Cardiac muscle cell (in vitro differentiated cells and primary cell): ENCODE measurements around the gene FOSL2. TPM values are rescaled to one million over a fixed set of nuclear protein-coding genes. Genes with fewer than 3 reads are reported as not detected.

Experiments
- DNase-seq, 2 donors: peaks; one replicate each; pipeline versions ENCODE4 v3.0.0 to v3.0.0-alpha.2; 2010 to 2017; ENCODE audit warnings: low read depth in 1 of 2, low spot score in 1 of 2
- H3K27ac ChIP-seq: fragments of 200-600 bp; sonication (generic); 2 replicates; pipeline ENCODE4 v1.5.1; 2016
- H3K27me3 ChIP-seq: fragments of 200-600 bp; sonication (generic); 2 replicates; pipeline ENCODE4 v1.6.0; 2016; ENCODE audit warnings: control low read depth
- H3K36me3 ChIP-seq: fragments of 200-600 bp; sonication (generic); 2 replicates; pipeline ENCODE4 v1.5.1; 2016; ENCODE audit warnings: control low read depth
- H3K4me1 ChIP-seq: fragments of 200-600 bp; sonication (generic); 2 replicates; pipeline ENCODE4 v1.8.1; 2017; ENCODE audit warnings: low read depth, mild to moderate bottlenecking, mixed run types
- H3K4me3 ChIP-seq: fragments of 200-600 bp; sonication (generic); 2 replicates; pipeline ENCODE4 v1.5.1; 2016; ENCODE audit warnings: mild to moderate bottlenecking
- H3K9me3 ChIP-seq: fragments of 200-600 bp; sonication (generic); 2 replicates; pipeline ENCODE4 v1.5.1; 2017; ENCODE audit warnings: low read depth, mild to moderate bottlenecking, control low read depth
- CTCF ChIP-seq: IDR thresholded peaks from 2 replicates; pipeline ENCODE4 v1.5.1; 2012; ENCODE audit warnings: low read depth, mild to moderate bottlenecking, low read length
- polyA plus RNA-seq: library from polyadenylated mRNA; unstranded; fragments of >200 nt; fragmentation: Nextera tagmentation; extraction: Ambion mirVana; gene quantifications from 2 replicates; pipeline ENCODE4 v1.2.1, GENCODE V29; 2016
- total RNA-seq: library from RNA; depleted of rRNA; stranded (reverse); fragments of >200 nt; gene quantifications from 2 replicates; pipeline ENCODE4 v1.2.3, GENCODE V29; 2016

The FOSL2 gene
- total and polyA plus RNA-seq, 2 experiments from 2014 or later, result 2.0 to 3.5 TPM

DNA sequence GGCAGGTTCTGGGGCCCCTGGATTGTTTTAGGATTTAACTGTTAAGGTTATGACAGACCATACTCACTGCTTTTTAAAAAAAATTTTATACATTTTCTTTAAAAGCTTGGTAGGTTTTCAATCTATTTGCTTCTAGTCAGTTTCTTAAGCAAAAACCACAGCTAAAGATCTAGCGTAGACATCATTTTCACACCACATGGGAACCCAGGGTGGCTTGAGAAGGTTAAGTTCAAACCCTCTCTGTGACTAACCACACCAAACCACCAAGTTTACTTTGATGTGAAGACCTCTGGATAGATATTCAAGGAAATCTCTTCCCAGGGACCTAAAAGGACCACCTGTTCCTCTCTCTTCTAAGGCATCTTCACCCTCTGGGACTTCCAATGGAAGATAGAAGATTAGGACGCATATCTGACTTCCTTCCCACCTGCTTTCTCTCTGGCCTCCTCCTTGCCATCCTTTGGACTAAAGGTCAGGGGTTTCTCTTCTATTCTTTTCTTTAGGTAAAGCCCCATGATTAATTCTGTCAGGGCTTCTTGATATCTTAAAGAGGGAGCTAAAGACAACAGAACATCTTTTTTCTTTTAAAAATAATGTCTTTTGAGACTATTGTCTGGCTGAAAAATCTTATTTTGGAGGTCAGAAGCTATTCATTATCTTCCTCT, 32.3 kb downstream of the FOSL2 start:
- no peak overlapping the region for H3K4me3 ChIP-seq
- TF ChIP-seq CTCF, result no peak
- no peak overlapping the region for H3K27ac ChIP-seq
- no peaks in the 10 kb centered on the region for H3K36me3 ChIP-seq
- DNase-seq, result no peak
- no peaks in the 10 kb centered on the region for H3K27me3 ChIP-seq
- H3K4me1 ChIP-seq, result peaks cover 3% of the 10 kb centered on the region
- H3K9me3 ChIP-seq, result no peaks in the 10 kb centered on the region

- no peak for TF ChIP-seq CTCF
- Histone ChIP-seq H3K27ac (no peak overlapping the region), H3K4me3 (no peak overlapping the region), H3K4me1 (peaks cover 3% of the 10 kb centered on the region), H3K27me3 (no peaks in the 10 kb centered on the region), H3K36me3 (no peaks in the 10 kb centered on the region), H3K9me3 (no peaks in the 10 kb centered on the region)
- no peak for DNase-seq
Measured at GRCh38 chr2:28425464-28425835, 32.8 kb downstream of the FOSL2 start.

DNA sequence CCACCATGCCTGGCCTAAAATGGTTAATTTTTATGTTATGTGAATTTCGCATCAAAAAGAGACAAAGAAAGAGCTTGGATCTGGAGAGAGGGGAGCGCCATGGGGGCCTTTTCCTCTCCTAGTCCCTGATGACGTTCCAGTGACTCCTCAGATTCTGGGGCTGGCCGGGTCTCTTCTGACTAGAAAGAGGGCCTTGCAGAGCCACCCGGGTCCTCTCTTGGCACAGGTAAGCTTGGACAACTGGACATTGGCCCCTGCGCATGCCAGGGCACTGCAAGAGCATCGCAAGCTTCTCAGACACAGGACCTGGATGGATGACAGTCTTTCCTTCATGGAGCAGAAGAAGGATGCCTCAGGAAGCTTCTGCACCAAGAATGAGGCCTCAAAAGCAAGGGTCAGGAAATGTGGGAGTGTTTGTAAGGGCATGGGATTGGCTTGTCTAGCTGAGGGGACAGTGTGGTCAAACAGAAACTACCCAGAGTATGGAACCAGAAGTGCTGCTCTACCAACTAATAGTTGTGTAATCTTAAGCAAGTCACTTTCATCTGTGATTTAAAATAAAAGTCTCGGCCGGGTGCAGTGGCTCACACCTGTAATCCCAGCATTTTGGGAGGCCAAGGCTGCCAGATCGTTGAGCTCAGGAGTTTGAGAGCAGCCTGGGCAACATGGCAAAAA, 35.2 kb downstream of the FOSL2 start:
- Histone ChIP-seq H3K36me3 (no peaks in the 10 kb centered on the region), H3K9me3 (no peaks in the 10 kb centered on the region), H3K4me1 (no peaks in the 10 kb centered on the region), H3K4me3 (no peak overlapping the region), H3K27me3 (no peaks in the 10 kb centered on the region), H3K27ac (no peak overlapping the region)
- DNase-seq, result no peak
- TF ChIP-seq CTCF, result no peak

- Histone ChIP-seq H3K9me3 (no peaks in the 10 kb centered on the region), H3K27ac (no peak overlapping the region), H3K36me3 (no peaks in the 10 kb centered on the region), H3K4me3 (no peak overlapping the region), H3K4me1 (no peaks in the 10 kb centered on the region), H3K27me3 (no peaks in the 10 kb centered on the region)
- no peak for TF ChIP-seq CTCF
- DNase-seq, result no peak
Measured at GRCh38 chr2:28428486-28428885, 35.8 kb downstream of the FOSL2 start.

DNA sequence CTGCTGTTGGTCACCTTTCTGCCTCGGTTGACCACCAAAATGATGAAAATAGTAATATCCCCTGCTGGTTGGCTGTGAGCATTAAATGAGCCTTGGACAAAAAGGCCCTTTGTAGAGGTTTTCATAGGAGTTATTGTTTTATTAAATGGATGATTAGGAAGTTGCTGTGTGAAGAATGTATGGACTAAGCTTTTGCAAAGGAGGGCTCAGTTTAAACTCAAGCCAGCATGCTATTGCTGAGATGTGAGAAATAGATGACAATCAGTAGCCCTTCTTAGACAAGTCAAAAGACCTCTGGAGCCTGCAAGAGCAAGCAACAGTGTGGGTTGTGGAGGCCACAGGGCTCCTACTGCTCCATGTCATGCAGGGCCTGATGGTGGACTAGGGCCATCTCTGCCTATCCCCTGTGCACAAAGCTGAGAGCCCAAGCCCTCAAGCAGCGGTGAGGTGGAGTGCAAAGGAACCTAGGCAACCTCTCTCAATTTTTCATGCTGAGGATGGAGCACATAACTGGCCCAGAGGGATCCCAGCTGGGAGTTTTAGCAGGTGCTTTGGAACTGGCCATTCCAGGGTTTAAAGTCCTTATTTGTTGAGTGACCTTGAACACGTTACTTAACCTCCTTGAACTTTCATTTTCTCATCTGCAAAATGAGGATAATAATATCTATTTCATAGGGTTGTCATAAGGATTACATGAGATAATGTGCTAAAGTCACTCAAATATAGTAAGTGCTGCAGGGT, 37.1 kb downstream of the FOSL2 start:
- no peaks in the 10 kb centered on the region for H3K36me3 ChIP-seq
- no peaks in the 10 kb centered on the region for H3K27me3 ChIP-seq
- no peaks in the 10 kb centered on the region for H3K9me3 ChIP-seq
- no peak overlapping the region for H3K4me3 ChIP-seq
- H3K4me1 ChIP-seq, result no peaks in the 10 kb centered on the region
- no peak overlapping the region for H3K27ac ChIP-seq
- no peak for DNase-seq
- no peak for TF ChIP-seq CTCF
